ENCODE results near the gene CDC42EP2.

DNA sequence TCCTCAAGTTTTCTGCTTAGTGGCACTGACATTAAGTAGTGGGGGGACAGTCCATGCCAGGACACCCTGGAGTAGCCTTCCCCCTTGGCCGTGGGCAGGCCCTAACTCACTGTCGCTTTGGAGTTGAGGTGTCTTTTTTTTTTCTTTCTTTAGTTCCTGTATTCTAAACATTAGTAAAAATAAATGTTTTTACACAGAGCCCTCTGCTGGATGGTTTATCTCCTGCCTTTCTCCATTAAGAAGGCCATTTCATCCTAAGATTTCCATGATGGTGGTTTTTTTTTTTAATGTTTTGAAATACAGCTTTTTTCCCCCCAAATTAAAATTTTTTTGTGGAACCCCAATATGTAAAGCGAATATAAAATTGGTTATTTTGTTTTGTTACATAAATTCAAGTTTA lies 38.1 kb downstream of the CDC42EP2 start:
- TF ChIP-seq, protein P1, sequence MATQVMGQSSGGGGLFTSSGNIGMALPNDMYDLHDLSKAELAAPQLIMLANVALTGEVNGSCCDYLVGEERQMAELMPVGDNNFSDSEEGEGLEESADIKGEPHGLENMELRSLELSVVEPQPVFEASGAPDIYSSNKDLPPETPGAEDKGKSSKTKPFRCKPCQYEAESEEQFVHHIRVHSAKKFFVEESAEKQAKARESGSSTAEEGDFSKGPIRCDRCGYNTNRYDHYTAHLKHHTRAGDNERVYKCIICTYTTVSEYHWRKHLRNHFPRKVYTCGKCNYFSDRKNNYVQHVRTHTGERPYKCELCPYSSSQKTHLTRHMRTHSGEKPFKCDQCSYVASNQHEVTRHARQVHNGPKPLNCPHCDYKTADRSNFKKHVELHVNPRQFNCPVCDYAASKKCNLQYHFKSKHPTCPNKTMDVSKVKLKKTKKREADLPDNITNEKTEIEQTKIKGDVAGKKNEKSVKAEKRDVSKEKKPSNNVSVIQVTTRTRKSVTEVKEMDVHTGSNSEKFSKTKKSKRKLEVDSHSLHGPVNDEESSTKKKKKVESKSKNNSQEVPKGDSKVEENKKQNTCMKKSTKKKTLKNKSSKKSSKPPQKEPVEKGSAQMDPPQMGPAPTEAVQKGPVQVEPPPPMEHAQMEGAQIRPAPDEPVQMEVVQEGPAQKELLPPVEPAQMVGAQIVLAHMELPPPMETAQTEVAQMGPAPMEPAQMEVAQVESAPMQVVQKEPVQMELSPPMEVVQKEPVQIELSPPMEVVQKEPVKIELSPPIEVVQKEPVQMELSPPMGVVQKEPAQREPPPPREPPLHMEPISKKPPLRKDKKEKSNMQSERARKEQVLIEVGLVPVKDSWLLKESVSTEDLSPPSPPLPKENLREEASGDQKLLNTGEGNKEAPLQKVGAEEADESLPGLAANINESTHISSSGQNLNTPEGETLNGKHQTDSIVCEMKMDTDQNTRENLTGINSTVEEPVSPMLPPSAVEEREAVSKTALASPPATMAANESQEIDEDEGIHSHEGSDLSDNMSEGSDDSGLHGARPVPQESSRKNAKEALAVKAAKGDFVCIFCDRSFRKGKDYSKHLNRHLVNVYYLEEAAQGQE (IDR thresholded peaks at IDR 0.05; ENCODE audit: insufficient read depth in 1 of 2, low read depth in 2 of 2, low read length in 1 of 2): no peak
- TF ChIP-seq, protein P2, sequence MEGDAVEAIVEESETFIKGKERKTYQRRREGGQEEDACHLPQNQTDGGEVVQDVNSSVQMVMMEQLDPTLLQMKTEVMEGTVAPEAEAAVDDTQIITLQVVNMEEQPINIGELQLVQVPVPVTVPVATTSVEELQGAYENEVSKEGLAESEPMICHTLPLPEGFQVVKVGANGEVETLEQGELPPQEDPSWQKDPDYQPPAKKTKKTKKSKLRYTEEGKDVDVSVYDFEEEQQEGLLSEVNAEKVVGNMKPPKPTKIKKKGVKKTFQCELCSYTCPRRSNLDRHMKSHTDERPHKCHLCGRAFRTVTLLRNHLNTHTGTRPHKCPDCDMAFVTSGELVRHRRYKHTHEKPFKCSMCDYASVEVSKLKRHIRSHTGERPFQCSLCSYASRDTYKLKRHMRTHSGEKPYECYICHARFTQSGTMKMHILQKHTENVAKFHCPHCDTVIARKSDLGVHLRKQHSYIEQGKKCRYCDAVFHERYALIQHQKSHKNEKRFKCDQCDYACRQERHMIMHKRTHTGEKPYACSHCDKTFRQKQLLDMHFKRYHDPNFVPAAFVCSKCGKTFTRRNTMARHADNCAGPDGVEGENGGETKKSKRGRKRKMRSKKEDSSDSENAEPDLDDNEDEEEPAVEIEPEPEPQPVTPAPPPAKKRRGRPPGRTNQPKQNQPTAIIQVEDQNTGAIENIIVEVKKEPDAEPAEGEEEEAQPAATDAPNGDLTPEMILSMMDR (IDR thresholded peaks at IDR 0.05): no peak
- no peak for TF ChIP-seq POLR2AphosphoS5 (IDR thresholded peaks at IDR 0.05; ENCODE audit: low read depth, low read length)
